Measurements from ENCODE around the gene PLAC1. TPM values are rescaled to one million over a fixed set of nuclear protein-coding genes. Genes with fewer than 3 reads are reported as not detected.

Gene PLAC1
- total RNA-seq, 1 experiment from 2014 or later, result 2.6 TPM

DNA sequence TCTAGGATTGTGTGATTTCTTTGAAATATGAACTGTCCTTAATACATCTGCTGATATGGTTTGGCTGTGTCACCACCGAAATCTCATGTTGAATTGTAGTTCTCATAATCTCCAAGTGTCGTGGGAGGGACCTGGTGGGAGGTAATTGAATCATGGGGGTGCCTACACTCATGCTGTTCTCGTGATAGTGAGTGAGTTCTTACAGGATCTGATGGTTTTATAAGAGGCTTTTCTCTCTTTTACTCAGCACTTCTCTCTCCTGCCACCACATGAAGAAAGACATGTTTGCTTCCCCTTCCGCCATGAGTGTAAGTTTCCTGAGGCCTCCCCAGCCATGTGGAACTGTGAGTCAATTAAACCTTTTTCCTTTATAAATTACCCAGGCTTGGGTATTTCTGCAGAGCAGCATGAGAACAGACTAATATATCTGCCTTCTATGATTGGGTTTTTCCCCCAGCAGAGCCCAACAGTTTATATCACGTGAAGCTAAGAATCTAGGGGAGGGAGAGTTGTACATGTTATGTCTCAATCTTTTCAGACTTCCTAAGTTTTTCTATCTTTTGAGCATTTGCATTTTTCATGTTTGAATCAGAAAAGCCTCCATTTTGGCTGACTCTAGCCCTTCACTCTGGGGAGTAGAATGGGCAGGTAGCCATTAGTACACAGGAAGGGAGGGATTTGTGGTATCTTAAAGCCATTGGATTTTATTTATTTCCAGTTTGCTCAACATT is 58.9 kb downstream of the PLAC1 start:
- H3K27ac ChIP-seq (ENCODE audit: low read length), result no peak overlapping the region
- CTCF ChIA-PET, result no interaction called here
- H3K36me3 ChIP-seq (ENCODE audit: low read depth, low read length), result no peaks in the 10 kb centered on the region
- H2AFZ ChIP-seq (ENCODE audit: low read length), result no peak overlapping the region
- no peaks in the 10 kb centered on the region for H3K79me2 ChIP-seq (ENCODE audit: low read length)
- no TSS peak for BruUV-seq (replicated peaks)
- no peak overlapping the region for H3K4me2 ChIP-seq (ENCODE audit: low read length)
- no peak for DNase-seq
- H3K4me3 ChIP-seq (ENCODE audit: low read length), result no peak overlapping the region
- intact Hi-C loops (cut with micrococcal nuclease), result no loop called here
- POLR2A ChIA-PET (ENCODE audit: unreplicated experiment), result no interaction called here
- H3K27me3 ChIP-seq (ENCODE audit: low read length), result no peaks in the 10 kb centered on the region
- H3F3A ChIP-seq (ENCODE audit: low read length, unreplicated experiment), result no peaks in the 10 kb centered on the region
- TF ChIP-seq EZH2 (IDR thresholded peaks at IDR 0.05; ENCODE audit: low read length, unreplicated experiment) (no peak), EZH2phosphoT487 (IDR thresholded peaks at IDR 0.05; ENCODE audit: borderline replicate concordance, low read length) (no peak)
- TF ChIP-seq, protein P1, sequence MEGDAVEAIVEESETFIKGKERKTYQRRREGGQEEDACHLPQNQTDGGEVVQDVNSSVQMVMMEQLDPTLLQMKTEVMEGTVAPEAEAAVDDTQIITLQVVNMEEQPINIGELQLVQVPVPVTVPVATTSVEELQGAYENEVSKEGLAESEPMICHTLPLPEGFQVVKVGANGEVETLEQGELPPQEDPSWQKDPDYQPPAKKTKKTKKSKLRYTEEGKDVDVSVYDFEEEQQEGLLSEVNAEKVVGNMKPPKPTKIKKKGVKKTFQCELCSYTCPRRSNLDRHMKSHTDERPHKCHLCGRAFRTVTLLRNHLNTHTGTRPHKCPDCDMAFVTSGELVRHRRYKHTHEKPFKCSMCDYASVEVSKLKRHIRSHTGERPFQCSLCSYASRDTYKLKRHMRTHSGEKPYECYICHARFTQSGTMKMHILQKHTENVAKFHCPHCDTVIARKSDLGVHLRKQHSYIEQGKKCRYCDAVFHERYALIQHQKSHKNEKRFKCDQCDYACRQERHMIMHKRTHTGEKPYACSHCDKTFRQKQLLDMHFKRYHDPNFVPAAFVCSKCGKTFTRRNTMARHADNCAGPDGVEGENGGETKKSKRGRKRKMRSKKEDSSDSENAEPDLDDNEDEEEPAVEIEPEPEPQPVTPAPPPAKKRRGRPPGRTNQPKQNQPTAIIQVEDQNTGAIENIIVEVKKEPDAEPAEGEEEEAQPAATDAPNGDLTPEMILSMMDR (conservative IDR thresholded peaks at IDR 0.05; ENCODE audit: low read depth, low read length), result no peak
- no peaks in the 10 kb centered on the region for H4K20me1 ChIP-seq (ENCODE audit: low read length)
- no peak for ATAC-seq
- H3K9me3 ChIP-seq (ENCODE audit: low read length), result no peaks in the 10 kb centered on the region
- no peaks in the 10 kb centered on the region for H3K9me2 ChIP-seq (replicated peaks; ENCODE audit: low read length)
- no peak overlapping the region for H3K9ac ChIP-seq (ENCODE audit: low read length)
- H3K4me1 ChIP-seq (ENCODE audit: insufficient read depth, low read length), result peaks cover 22% of the 10 kb centered on the region

DNA sequence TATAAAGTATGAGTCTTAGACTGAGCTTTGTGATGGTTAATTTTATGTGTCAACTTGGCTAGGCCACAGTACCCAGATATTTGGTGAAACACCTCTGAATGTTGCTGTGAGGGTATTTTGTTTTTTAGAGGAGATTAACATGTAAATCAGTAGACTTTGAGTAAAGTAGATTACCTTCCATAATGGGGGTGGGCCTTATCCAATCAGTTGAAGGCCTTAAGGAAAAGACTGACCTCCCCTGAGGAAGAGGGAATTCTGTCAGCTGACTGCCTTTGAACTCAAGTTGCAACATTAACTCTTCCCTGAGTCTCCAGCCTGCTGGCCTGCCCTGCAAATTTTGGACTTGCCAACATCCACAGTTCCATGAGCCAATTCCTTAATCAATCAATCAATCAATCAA is 66.0 kb downstream of the PLAC1 start:
- H4K20me1 ChIP-seq (ENCODE audit: low read length), result no peaks in the 10 kb centered on the region
- no peak overlapping the region for H3K4me2 ChIP-seq (ENCODE audit: low read length)
- no peak overlapping the region for H3K4me3 ChIP-seq (ENCODE audit: low read length)
- no peaks in the 10 kb centered on the region for H3K36me3 ChIP-seq (ENCODE audit: low read depth, low read length)
- ChIA-PET POLR2A (ENCODE audit: unreplicated experiment) (no interaction called here), CTCF (no interaction called here)
- H3K9ac ChIP-seq (ENCODE audit: low read length), result no peak overlapping the region
- H3F3A ChIP-seq (ENCODE audit: low read length, unreplicated experiment), result no peaks in the 10 kb centered on the region
- ATAC-seq, result no peak
- no peaks in the 10 kb centered on the region for H3K27me3 ChIP-seq (ENCODE audit: low read length)
- no peaks in the 10 kb centered on the region for H3K79me2 ChIP-seq (ENCODE audit: low read length)
- no peak overlapping the region for H2AFZ ChIP-seq (ENCODE audit: low read length)
- TF ChIP-seq, protein P1 (conservative IDR thresholded peaks at IDR 0.05; ENCODE audit: low read depth, low read length), result no peak
- TF ChIP-seq EZH2phosphoT487 (IDR thresholded peaks at IDR 0.05; ENCODE audit: borderline replicate concordance, low read length), result no peak
- TF ChIP-seq EZH2 (IDR thresholded peaks at IDR 0.05; ENCODE audit: low read length, unreplicated experiment), result no peak
- H3K27ac ChIP-seq (ENCODE audit: low read length), result no peak overlapping the region
- H3K9me3 ChIP-seq (ENCODE audit: low read length), result no peaks in the 10 kb centered on the region
- no peaks in the 10 kb centered on the region for H3K4me1 ChIP-seq (ENCODE audit: insufficient read depth, low read length)
- no peaks in the 10 kb centered on the region for H3K9me2 ChIP-seq (replicated peaks; ENCODE audit: low read length)
- BruUV-seq (replicated peaks), result no TSS peak
- no peak for DNase-seq
- intact Hi-C loops (cut with micrococcal nuclease), result no loop called here

- Histone ChIP-seq H3K27ac (ENCODE audit: low read length) (no peak overlapping the region), H3K4me2 (ENCODE audit: low read length) (no peak overlapping the region), H3K79me2 (ENCODE audit: low read length) (no peaks in the 10 kb centered on the region), H2AFZ (ENCODE audit: low read length) (no peak overlapping the region), H3F3A (ENCODE audit: low read length, unreplicated experiment) (no peaks in the 10 kb centered on the region), H3K4me3 (ENCODE audit: low read length) (no peak overlapping the region), H3K9me3 (ENCODE audit: low read length) (no peaks in the 10 kb centered on the region), H3K36me3 (ENCODE audit: low read depth, low read length) (no peaks in the 10 kb centered on the region), H3K27me3 (ENCODE audit: low read length) (no peaks in the 10 kb centered on the region), H3K9ac (ENCODE audit: low read length) (no peak overlapping the region), H3K4me1 (ENCODE audit: insufficient read depth, low read length) (no peaks in the 10 kb centered on the region), H4K20me1 (ENCODE audit: low read length) (no peaks in the 10 kb centered on the region), H3K9me2 (replicated peaks; ENCODE audit: low read length) (no peaks in the 10 kb centered on the region)
- no peak for ATAC-seq
- no peak for DNase-seq
- no TSS peak for BruUV-seq (replicated peaks)
- CTCF ChIA-PET, result no interaction called here
- intact Hi-C loops (cut with micrococcal nuclease), result no loop called here
- TF ChIP-seq, protein P1 (conservative IDR thresholded peaks at IDR 0.05; ENCODE audit: low read depth, low read length), result no peak
- TF ChIP-seq EZH2phosphoT487 (IDR thresholded peaks at IDR 0.05; ENCODE audit: borderline replicate concordance, low read length) (no peak), EZH2 (IDR thresholded peaks at IDR 0.05; ENCODE audit: low read length, unreplicated experiment) (no peak)
- POLR2A ChIA-PET (ENCODE audit: unreplicated experiment), result no interaction called here
These were observed 66.8 kb downstream of the PLAC1 start for GRCh38 chrX:134591502-134591901.
